RWPE2 (cell line): ENCODE results near the gene CD38.

Source experiments
- ATAC-seq: fragments of 200-7000 bp; cut with Tn5 transposase; 3 replicates; pipeline ENCODE4 v1.9.1; 2021; ENCODE audit warnings: low read depth
- DNase-seq: peaks from one replicate; pipeline ENCODE4 v3.0.0-alpha.2; 2020; ENCODE audit warnings: low spot score
- H3K27ac ChIP-seq: fragments of 450-650 bp; 2 replicates; pipeline ENCODE4 v1.5.1; 2017; ENCODE audit warnings: mild to moderate bottlenecking; ENCODE audit not compliant: poor library complexity, severe bottlenecking
- H3K27me3 ChIP-seq: fragments of 250-450 bp; sonication (Bioruptor Pico); 2 replicates; pipeline ENCODE4 v1.5.1; 2021; ENCODE audit warnings: mild to moderate bottlenecking, moderate library complexity; ENCODE audit not compliant: insufficient read depth, poor library complexity, severe bottlenecking
- H3K36me3 ChIP-seq: fragments of 250-450 bp; sonication (Bioruptor Pico); 2 replicates; pipeline ENCODE4 v1.5.1; 2020; ENCODE audit warnings: low read depth, mild to moderate bottlenecking, moderate library complexity
- H3K4me1 ChIP-seq: fragments of 250-450 bp; sonication (Bioruptor Pico); 2 replicates; pipeline ENCODE4 v1.5.1; 2021; ENCODE audit warnings: mild to moderate bottlenecking, moderate library complexity; ENCODE audit not compliant: insufficient read depth, poor library complexity, severe bottlenecking
- H3K4me3 ChIP-seq: fragments of 250-450 bp; sonication (Bioruptor Pico); 2 replicates; pipeline ENCODE4 v1.5.1; 2021; ENCODE audit warnings: mild to moderate bottlenecking, moderate library complexity; ENCODE audit not compliant: severe bottlenecking
- H3K9me3 ChIP-seq: fragments of 250-450 bp; sonication (Bioruptor Pico); 2 replicates; pipeline ENCODE4 v1.5.1; 2021; ENCODE audit warnings: mild to moderate bottlenecking, moderate library complexity; ENCODE audit not compliant: severe bottlenecking
- CTCF ChIP-seq: fragments of 450-650 bp; IDR thresholded peaks from one replicate; pipeline ENCODE4 v1.5.1; 2017; ENCODE audit warnings: mild to moderate bottlenecking, moderate library complexity; ENCODE audit not compliant: poor library complexity, severe bottlenecking

The CD38 gene

GRCh38 chr4:15811703-15812337 is 33.7 kb downstream of the CD38 start:
- H3K27ac ChIP-seq, result peak overlapping the region; percentile 32
- no peaks in the 10 kb centered on the region for H3K36me3 ChIP-seq
- ATAC-seq (peak; percentile 44), DNase-seq (no peak)
- no peaks in the 10 kb centered on the region for H3K27me3 ChIP-seq
- TF ChIP-seq CTCF, result no peak
- H3K4me3 ChIP-seq, result no peak overlapping the region
- H3K9me3 ChIP-seq, result no peaks in the 10 kb centered on the region
- H3K4me1 ChIP-seq, result peaks cover 10% of the 10 kb centered on the region

GRCh38 chr4:15832523-15833451 is 54.7 kb downstream of the CD38 start:
- Histone ChIP-seq H3K4me3 (no peak overlapping the region), H3K27ac (no peak overlapping the region), H3K4me1 (no peaks in the 10 kb centered on the region), H3K27me3 (no peaks in the 10 kb centered on the region), H3K36me3 (no peaks in the 10 kb centered on the region), H3K9me3 (no peaks in the 10 kb centered on the region)
- ATAC-seq (no peak), DNase-seq (no peak)
- no peak for TF ChIP-seq CTCF

- no peaks in the 10 kb centered on the region for H3K27me3 ChIP-seq
- no peaks in the 10 kb centered on the region for H3K36me3 ChIP-seq
- TF ChIP-seq CTCF, result no peak
- H3K4me1 ChIP-seq, result no peaks in the 10 kb centered on the region
- no peaks in the 10 kb centered on the region for H3K9me3 ChIP-seq
- ATAC-seq (no peak), DNase-seq (no peak)
- H3K4me3 ChIP-seq, result no peak overlapping the region
- no peak overlapping the region for H3K27ac ChIP-seq
Observed at GRCh38 chr4:15833801-15834200, 55.7 kb downstream of the CD38 start.

- Histone ChIP-seq H3K9me3 (no peaks in the 10 kb centered on the region), H3K27me3 (no peaks in the 10 kb centered on the region), H3K27ac (no peak overlapping the region), H3K36me3 (no peaks in the 10 kb centered on the region), H3K4me3 (no peak overlapping the region), H3K4me1 (no peaks in the 10 kb centered on the region)
- ATAC-seq (peak; percentile 52; the same call in 2 of the 3 replicates), DNase-seq (no peak)
- no peak for TF ChIP-seq CTCF
Observed at GRCh38 chr4:15836362-15836761, 58.2 kb downstream of the CD38 start.
